ENCODE results near the gene DNAJC6.

- TF ChIP-seq, protein P1, sequence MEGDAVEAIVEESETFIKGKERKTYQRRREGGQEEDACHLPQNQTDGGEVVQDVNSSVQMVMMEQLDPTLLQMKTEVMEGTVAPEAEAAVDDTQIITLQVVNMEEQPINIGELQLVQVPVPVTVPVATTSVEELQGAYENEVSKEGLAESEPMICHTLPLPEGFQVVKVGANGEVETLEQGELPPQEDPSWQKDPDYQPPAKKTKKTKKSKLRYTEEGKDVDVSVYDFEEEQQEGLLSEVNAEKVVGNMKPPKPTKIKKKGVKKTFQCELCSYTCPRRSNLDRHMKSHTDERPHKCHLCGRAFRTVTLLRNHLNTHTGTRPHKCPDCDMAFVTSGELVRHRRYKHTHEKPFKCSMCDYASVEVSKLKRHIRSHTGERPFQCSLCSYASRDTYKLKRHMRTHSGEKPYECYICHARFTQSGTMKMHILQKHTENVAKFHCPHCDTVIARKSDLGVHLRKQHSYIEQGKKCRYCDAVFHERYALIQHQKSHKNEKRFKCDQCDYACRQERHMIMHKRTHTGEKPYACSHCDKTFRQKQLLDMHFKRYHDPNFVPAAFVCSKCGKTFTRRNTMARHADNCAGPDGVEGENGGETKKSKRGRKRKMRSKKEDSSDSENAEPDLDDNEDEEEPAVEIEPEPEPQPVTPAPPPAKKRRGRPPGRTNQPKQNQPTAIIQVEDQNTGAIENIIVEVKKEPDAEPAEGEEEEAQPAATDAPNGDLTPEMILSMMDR (IDR thresholded peaks at IDR 0.05) = no peak
- no peak for TF ChIP-seq POLR2A (IDR thresholded peaks at IDR 0.05)
These were observed 132.1 kb downstream of the DNAJC6 start for GRCh38 chr1:65441464-65441863.
